MG63 (cell line): Measurements from ENCODE around the gene BOLA2B. TPM values are rescaled to one million over a fixed set of nuclear protein-coding genes. Genes with fewer than 3 reads are reported as not detected.

Experiments used
- DNase-seq: peaks from one replicate; pipeline ENCODE4 v3.0.0-alpha.2; 2020
- H3K27me3 ChIP-seq: fragments of 250-450 bp; sonication (Bioruptor Pico); 2 replicates; pipeline ENCODE4 v1.5.1; 2020; ENCODE audit warnings: mild to moderate bottlenecking, moderate library complexity
- H3K36me3 ChIP-seq: fragments of 250-450 bp; sonication (Bioruptor Pico); 2 replicates; pipeline ENCODE4 v1.5.1; 2020; ENCODE audit warnings: mild to moderate bottlenecking, moderate library complexity
- H3K4me3 ChIP-seq: fragments of 250-450 bp; sonication (Bioruptor Pico); 2 replicates; pipeline ENCODE4 v1.5.1; 2020; ENCODE audit warnings: mild to moderate bottlenecking, moderate library complexity
- H3K9me3 ChIP-seq: fragments of 250-450 bp; sonication (Bioruptor Pico); 2 replicates; pipeline ENCODE4 v1.5.1; 2020; ENCODE audit warnings: mild to moderate bottlenecking, moderate library complexity
- total RNA-seq: library from RNA; depleted of rRNA; stranded (reverse); fragments of >200 nt; shearing (Covaris generic); gene quantifications from 2 replicates; pipeline ENCODE4 v1.2.3, GENCODE V29; 2014; ENCODE audit warnings: low replicate concordance; rRNA removed

The BOLA2B gene
- total RNA-seq, 1 experiment from 2014 or later, result 122 TPM

- no peak overlapping the region for H3K4me3 ChIP-seq
- no peak for DNase-seq
- H3K27me3 ChIP-seq, result no peaks in the 10 kb centered on the region
- no peaks in the 10 kb centered on the region for H3K36me3 ChIP-seq
- H3K9me3 ChIP-seq, result no peaks in the 10 kb centered on the region; the same call in 1 of the 2 replicates
Observed at GRCh38 chr16:30155188-30155587, 38.3 kb downstream of the BOLA2B start.

GRCh38 chr16:30152517-30152916, 40.9 kb downstream of the BOLA2B start:
- Histone ChIP-seq H3K36me3 (no peaks in the 10 kb centered on the region), H3K9me3 (peaks cover 17% of the 10 kb centered on the region), H3K4me3 (no peak overlapping the region), H3K27me3 (no peaks in the 10 kb centered on the region)
- DNase-seq, result no peak

- Histone ChIP-seq H3K4me3 (no peak overlapping the region), H3K27me3 (no peaks in the 10 kb centered on the region), H3K36me3 (no peaks in the 10 kb centered on the region), H3K9me3 (peaks cover 17% of the 10 kb centered on the region)
- no peak for DNase-seq
Observed at GRCh38 chr16:30151091-30151490, 42.4 kb downstream of the BOLA2B start.

GRCh38 chr16:30149250-30149930, 44.1 kb downstream of the BOLA2B start:
- no peak for DNase-seq
- H3K36me3 ChIP-seq, result no peaks in the 10 kb centered on the region
- H3K27me3 ChIP-seq, result no peaks in the 10 kb centered on the region
- H3K9me3 ChIP-seq, result peaks cover 17% of the 10 kb centered on the region
- no peak overlapping the region for H3K4me3 ChIP-seq

- H3K9me3 ChIP-seq, result peaks cover 17% of the 10 kb centered on the region
- H3K4me3 ChIP-seq, result no peak overlapping the region
- H3K27me3 ChIP-seq, result no peaks in the 10 kb centered on the region
- no peak for DNase-seq
- H3K36me3 ChIP-seq, result no peaks in the 10 kb centered on the region
Observed at GRCh38 chr16:30147843-30148510, 45.5 kb downstream of the BOLA2B start.

GRCh38 chr16:30145657-30146056, 47.8 kb downstream of the BOLA2B start:
- DNase-seq, result no peak
- Histone ChIP-seq H3K4me3 (no peak overlapping the region), H3K27me3 (no peaks in the 10 kb centered on the region), H3K9me3 (peaks cover 17% of the 10 kb centered on the region), H3K36me3 (no peaks in the 10 kb centered on the region)

GRCh38 chr16:30144917-30145316, 48.5 kb downstream of the BOLA2B start:
- H3K36me3 ChIP-seq, result no peaks in the 10 kb centered on the region
- peaks cover 17% of the 10 kb centered on the region; the same call in 1 of the 2 replicates for H3K9me3 ChIP-seq
- DNase-seq, result no peak
- no peaks in the 10 kb centered on the region for H3K27me3 ChIP-seq
- H3K4me3 ChIP-seq, result no peak overlapping the region

GRCh38 chr16:30144017-30144416, 49.4 kb downstream of the BOLA2B start:
- peaks cover 9% of the 10 kb centered on the region; the same call in 1 of the 2 replicates for H3K9me3 ChIP-seq
- DNase-seq, result no peak
- H3K27me3 ChIP-seq, result no peaks in the 10 kb centered on the region
- no peaks in the 10 kb centered on the region for H3K36me3 ChIP-seq
- no peak overlapping the region for H3K4me3 ChIP-seq

GRCh38 chr16:30143347-30143702, 50.1 kb downstream of the BOLA2B start:
- Histone ChIP-seq H3K27me3 (no peaks in the 10 kb centered on the region), H3K9me3 (0 out of 2 replicates have a peak, but pooled peaks cover 4% of the 10 kb centered on the region), H3K4me3 (no peak overlapping the region), H3K36me3 (no peaks in the 10 kb centered on the region)
- no peak for DNase-seq

Other genes starting within 250 kb of the BOLA2B start
- gene TMEM219, start 231.6 kb downstream of the BOLA2B start, total RNA-seq, result 96.9 and 121 TPM in 2 replicates
- gene TAOK2, start 219.8 kb downstream of the BOLA2B start, total RNA-seq, result 41.3 and 59.4 TPM in 2 replicates
- 6.5 and 25.9 TPM in 2 replicates for gene HIRIP3, start 198.0 kb downstream of the BOLA2B start, total RNA-seq
- gene INO80E, start 197.4 kb downstream of the BOLA2B start, total RNA-seq, result 97.4 and 290 TPM in 2 replicates
- not detected in 2 replicates for gene DOC2A, start 182.6 kb downstream of the BOLA2B start, total RNA-seq
- gene C16orf92, start 170.5 kb downstream of the BOLA2B start, total RNA-seq, result not detected in 2 replicates
- gene TLCD3B, start 162.4 kb downstream of the BOLA2B start, total RNA-seq, result 0.20 TPM in 1 of 2 replicates, not detected in the other
- 911 and 1,101 TPM in 2 replicates for gene ALDOA, start 127.9 kb downstream of the BOLA2B start, total RNA-seq
- gene PPP4C, start 117.7 kb downstream of the BOLA2B start, total RNA-seq, result 127 and 193 TPM in 2 replicates
- 0.30 TPM in 1 of 2 replicates, not detected in the other for gene TBX6, start 101.7 kb downstream of the BOLA2B start, total RNA-seq
- 1.5 and 13.1 TPM in 2 replicates for gene YPEL3, start 97.5 kb downstream of the BOLA2B start, total RNA-seq
- 0.43 TPM in 1 of 2 replicates, not detected in the other for gene GDPD3, start 80.1 kb downstream of the BOLA2B start, total RNA-seq
- 13.3 and 20.0 TPM in 2 replicates for gene MAPK3, start 70.4 kb downstream of the BOLA2B start, total RNA-seq
- gene CORO1A, start 10.1 kb downstream of the BOLA2B start, total RNA-seq, result 1.9 and 3.1 TPM in 2 replicates
- 30.9 and 54.9 TPM in 2 replicates for gene SLX1A, start 209 bp upstream of the BOLA2B start, total RNA-seq
- 4.8 and 18.5 TPM in 2 replicates for gene SULT1A3, start 5.6 kb upstream of the BOLA2B start, total RNA-seq
- gene NPIPB13, start 54.8 kb upstream of the BOLA2B start, total RNA-seq, result 0.89 and 4.2 TPM in 2 replicates
- 43.8 and 70.0 TPM in 2 replicates for gene CD2BP2, start 161.6 kb upstream of the BOLA2B start, total RNA-seq
- 40.3 and 60.6 TPM in 2 replicates for gene TBC1D10B, start 176.8 kb upstream of the BOLA2B start, total RNA-seq
- not detected in 2 replicates for gene MYL11, start 181.1 kb upstream of the BOLA2B start, total RNA-seq
- not detected in 2 replicates for gene SEPTIN1, start 188.9 kb upstream of the BOLA2B start, total RNA-seq
- 17.2 and 19.8 TPM in 2 replicates for gene ZNF48, start 201.8 kb upstream of the BOLA2B start, total RNA-seq
- gene ZNF771, start 213.9 kb upstream of the BOLA2B start, total RNA-seq, result 13.1 and 28.5 TPM in 2 replicates
- 106 and 131 TPM in 2 replicates for gene DCTPP1, start 236.4 kb upstream of the BOLA2B start, total RNA-seq